Measurements from ENCODE around the gene PRPF38A. TPM values are rescaled to one million over a fixed set of nuclear protein-coding genes. Genes with fewer than 3 reads are reported as not detected.

Gene PRPF38A
- polyA plus RNA-seq, 1 of the 3 experiments (the other 2 are of a cell fraction), result 24.3 TPM

- ChIA-PET CTCF (no interaction called here), POLR2A (no interaction called here)
- Histone ChIP-seq H3K4me1 (ENCODE audit: control insufficient read depth in 1 of 2, insufficient read depth in 2 of 2, low read depth in 1 of 2, low read length in 1 of 2) (no peaks in the 10 kb centered on the region), H3K9me3 (no peaks in the 10 kb centered on the region), H3F3A (replicated peaks; ENCODE audit: insufficient read depth) (peaks cover 4% of the 10 kb centered on the region), H3K4me3 (ENCODE audit: low read depth in 2 of 2, low read length in 1 of 2) (no peak overlapping the region), H3K4me2 (no peak overlapping the region), H3K9me2 (no peaks in the 10 kb centered on the region), H3K36me3 (replicated peaks in 1 of 2; ENCODE audit: control insufficient read depth in 1 of 2, insufficient read depth in 2 of 2, low read length in 1 of 2) (peaks cover 81 to 92% of the 10 kb centered on the region in 2 experiments), H3K9ac (no peak overlapping the region), H4K20me1 (ENCODE audit: insufficient read depth) (no peaks in the 10 kb centered on the region), H2AFZ (ENCODE audit: low read depth) (no peak overlapping the region), H3K27ac (ENCODE audit: low read depth in 2 of 2, low read length in 1 of 2) (no peak overlapping the region), H3K79me2 (ENCODE audit: insufficient read depth) (no peaks in the 10 kb centered on the region), H3K27me3 (ENCODE audit: insufficient read depth) (no peaks in the 10 kb centered on the region)
- 96% methylated on average over 10 of the region's 10 CpGs for WGBS (ENCODE audit: low lambda C conversion rate)
- no peak for DNase-seq
- TF ChIP-seq USF2 (IDR thresholded peaks at IDR 0.05; ENCODE audit: borderline replicate concordance, low read depth, low read length), result no peak
- no peak for TF ChIP-seq NFIC (IDR thresholded peaks at IDR 0.05; ENCODE audit: borderline replicate concordance)
- no peak for TF ChIP-seq RFX5 (IDR thresholded peaks at IDR 0.05; ENCODE audit: low read length)
- no peak for TF ChIP-seq YY1 (IDR thresholded peaks at IDR 0.05; ENCODE audit: low read depth)
- no peak for TF ChIP-seq MXI1 (IDR thresholded peaks at IDR 0.05; ENCODE audit: low read depth, low read length)
- no peak for TF ChIP-seq TEAD4 (IDR thresholded peaks at IDR 0.05; ENCODE audit: borderline replicate concordance, insufficient read depth)
These were observed 9.1 kb downstream of the PRPF38A start for GRCh38 chr1:52413410-52413989.

- no peaks in the 10 kb centered on the region for H3K27me3 ChIP-seq (ENCODE audit: insufficient read depth)
- H3K9ac ChIP-seq, result no peak overlapping the region
- ChIA-PET POLR2A (interaction anchor here (1.0 kb wide), 1 partner anchor 11 kb away, joined by 3 read pairs; the partner anchor contains the start of genes ORC1 and PRPF38A), CTCF (interaction anchor here (1.0 to 1.8 kb wide), 3 partner anchors 10 to 288 kb away, joined by 3 to 5 read pairs (median 4); no protein-coding TSS in a partner anchor)
- no peak for TF ChIP-seq NRF1 (IDR thresholded peaks at IDR 0.05; ENCODE audit: low read depth, low read length)
- TF ChIP-seq MAX (IDR thresholded peaks at IDR 0.05; ENCODE audit: low read depth), result no peak
- no peak for TF ChIP-seq ZBTB33 (IDR thresholded peaks at IDR 0.05; ENCODE audit: borderline replicate concordance, low read depth)
- no peak for TF ChIP-seq RFX5 (IDR thresholded peaks at IDR 0.05; ENCODE audit: low read length)
- TF ChIP-seq USF2 (IDR thresholded peaks at IDR 0.05; ENCODE audit: borderline replicate concordance, low read depth, low read length), result no peak
- no peak for TF ChIP-seq POLR2AphosphoS5 (IDR thresholded peaks at IDR 0.05; ENCODE audit: low read depth, low read length)
- no peak for TF ChIP-seq CHD2 (IDR thresholded peaks at IDR 0.05; ENCODE audit: low read length, partially characterized antibody)
- H3K27ac ChIP-seq (ENCODE audit: low read depth in 2 of 2, low read length in 1 of 2), result no peak overlapping the region
- peaks cover 78 to 93% of the 10 kb centered on the region in 2 experiments for H3K36me3 ChIP-seq (replicated peaks in 1 of 2; ENCODE audit: control insufficient read depth in 1 of 2, insufficient read depth in 2 of 2, low read length in 1 of 2)
- no peaks in the 10 kb centered on the region for H3K9me3 ChIP-seq
- DNase-seq, result no peak
- no peaks in the 10 kb centered on the region for H3K4me1 ChIP-seq (ENCODE audit: control insufficient read depth in 1 of 2, insufficient read depth in 2 of 2, low read depth in 1 of 2, low read length in 1 of 2)
- H2AFZ ChIP-seq (ENCODE audit: low read depth), result no peak overlapping the region
- H3K4me2 ChIP-seq, result no peak overlapping the region
- H4K20me1 ChIP-seq (ENCODE audit: insufficient read depth), result no peaks in the 10 kb centered on the region
- no peak overlapping the region for H3K4me3 ChIP-seq (ENCODE audit: low read depth in 2 of 2, low read length in 1 of 2)
- H3K9me2 ChIP-seq, result no peaks in the 10 kb centered on the region
- no peaks in the 10 kb centered on the region for H3K79me2 ChIP-seq (ENCODE audit: insufficient read depth)
- H3F3A ChIP-seq (replicated peaks; ENCODE audit: insufficient read depth), result peaks cover 6% of the 10 kb centered on the region
These were observed 10.5 kb downstream of the PRPF38A start for GRCh38 chr1:52414942-52415341.

Data from SK-N-SH (cell line).